NCI-H2227 (cell line): Measurements from ENCODE around the gene MEGF8.

Experiments used
- DNase-seq: peaks from one replicate; lab custom pipeline; 2025; ENCODE audit not compliant: unreplicated experiment; lab: John Stamatoyannopoulos, UW

The MEGF8 gene

GRCh38 chr19:42306646-42307045 lies 18.8 kb upstream of the MEGF8 start:
- DNase-seq, result no peak

GRCh38 chr19:42309686-42310085 lies 15.7 kb upstream of the MEGF8 start:
- no peak for DNase-seq

GRCh38 chr19:42311657-42312056 lies 13.8 kb upstream of the MEGF8 start:
- peak; percentile 52 for DNase-seq

- no peak for DNase-seq
Measured at GRCh38 chr19:42312370-42312769, 13.1 kb upstream of the MEGF8 start.

GRCh38 chr19:42313096-42313839 lies 12.2 kb upstream of the MEGF8 start, which contains the start of gene TMEM145:
TSS of gene TMEM145 (plus strand) at chr19:42313309. CDS start at chr19:42313377, 68 bp downstream.
- DNase-seq, result peak; percentile 93

- no peak for DNase-seq
Measured at GRCh38 chr19:42313840-42314755, 11.3 kb upstream of the MEGF8 start.

GRCh38 chr19:42315024-42315423 lies 10.4 kb upstream of the MEGF8 start:
- no peak for DNase-seq

- peak; percentile 74 for DNase-seq
Measured at GRCh38 chr19:42316223-42317211, 8.9 kb upstream of the MEGF8 start.

- no peak for DNase-seq
Measured at GRCh38 chr19:42317535-42317934, 7.9 kb upstream of the MEGF8 start.

GRCh38 chr19:42322305-42322704 lies 3.1 kb upstream of the MEGF8 start:
- no peak for DNase-seq

GRCh38 chr19:42323473-42323851 lies 2.0 kb upstream of the MEGF8 start:
- no peak for DNase-seq

GRCh38 chr19:42323852-42324654 lies 1.4 kb upstream of the MEGF8 start:
- no peak for DNase-seq

- no peak for DNase-seq
Measured at GRCh38 chr19:42324655-42325307, 654 bp upstream of the MEGF8 start.

GRCh38 chr19:42325896-42326771 lies 699 bp downstream of the MEGF8 start:
- peak; percentile 65 for DNase-seq

GRCh38 chr19:42326969-42327368 lies 1.5 kb downstream of the MEGF8 start:
- no peak for DNase-seq

- DNase-seq, result no peak
Measured at GRCh38 chr19:42327381-42327780, 1.9 kb downstream of the MEGF8 start.

- DNase-seq, result no peak
Measured at GRCh38 chr19:42328106-42328505, 2.7 kb downstream of the MEGF8 start.

- DNase-seq, result no peak
Measured at GRCh38 chr19:42328854-42329253, 3.4 kb downstream of the MEGF8 start.
